SK-N-SH (cell line): Measurements from ENCODE around the gene TIAM1. TPM values are rescaled to one million over a fixed set of nuclear protein-coding genes. Genes with fewer than 3 reads are reported as not detected.
A peak's percentile ranks its signal among the peaks of the same experiment; 100 is the strongest.

ENCODE experiments used
- CTCF ChIA-PET: fragments of 300-600, 350-600 bp; formaldehyde crosslinking; extraction: SDS; loops from one replicate; lab custom pipeline; 2021; lab: Yijun Ruan, JAX
- POLR2A ChIA-PET: fragments of 350-600 bp; sonication (Branson Sonifier 250); formaldehyde crosslinking; extraction: SDS; loops from one replicate; lab custom pipeline; 2020; ENCODE audit warnings: antibody characterized with exemption, inconsistent platforms; lab: Yijun Ruan, JAX
- DNase-seq: peaks from one replicate; pipeline ENCODE4 v3.0.0; 2012
- H2AFZ ChIP-seq: fragments of 200-600 bp; sonication (generic); 2 replicates; pipeline ENCODE4 v1.8.1; 2016; ENCODE audit warnings: antibody characterized with exemption, mild to moderate bottlenecking, low read depth
- H3F3A ChIP-seq: fragments of 200-600 bp; sonication (generic); replicated peaks from 2 replicates; pipeline ENCODE3; 2016; ENCODE audit warnings: antibody characterized with exemption, mild to moderate bottlenecking; ENCODE audit not compliant: insufficient read depth
- H3K27ac ChIP-seq, 2 experiments: fragments of 200-500 bp in 1 of 2; fragments of 200-600 bp in 1 of 2; sonication (Bioruptor generic) in 1 of 2; sonication (generic), shearing (Covaris generic) in 1 of 2; 2 replicates each; pipeline versions ENCODE4 v1.5.1 to v1.6.1; 2014 to 2016; ENCODE audit warnings: low read depth in 2 of 2, inconsistent platforms in 1 of 2, low read length in 1 of 2, mild to moderate bottlenecking in 1 of 2, mixed read lengths in 1 of 2
- H3K27me3 ChIP-seq: fragments of 200-600 bp; sonication (generic), shearing (Covaris generic); 2 replicates; pipeline ENCODE4 v1.6.1; 2016; ENCODE audit warnings: mixed run types; ENCODE audit not compliant: insufficient read depth
- H3K36me3 ChIP-seq, 2 experiments: fragments of 200-500 bp in 1 of 2; fragments of 200-600 bp in 1 of 2; sonication (Bioruptor generic) in 1 of 2; sonication (generic) in 1 of 2; replicated peaks in 1 of 2; 2 replicates each; pipeline versions ENCODE3 to v1.5.1; 2014 to 2016; ENCODE audit warnings: low read length in 1 of 2, mild to moderate bottlenecking in 1 of 2; ENCODE audit not compliant: insufficient read depth in 2 of 2, control insufficient read depth in 1 of 2
- H3K4me1 ChIP-seq, 2 experiments: fragments of 200-500 bp in 1 of 2; fragments of 200-600 bp in 1 of 2; sonication (Bioruptor generic) in 1 of 2; sonication (generic), shearing (Covaris generic) in 1 of 2; 2 replicates each; pipeline versions ENCODE4 v1.5.1 to v1.6.1; 2014 to 2016; ENCODE audit warnings: low read depth in 1 of 2, low read length in 1 of 2, mixed run types in 1 of 2; ENCODE audit not compliant: insufficient read depth in 2 of 2, control insufficient read depth in 1 of 2
- H3K4me2 ChIP-seq: fragments of 200-600 bp; sonication (generic), shearing (Covaris generic); 2 replicates; pipeline ENCODE4 v1.6.1; 2017; ENCODE audit warnings: mixed run types
- H3K4me3 ChIP-seq, 2 experiments: fragments of 200-500 bp in 1 of 2; fragments of 200-600 bp in 1 of 2; sonication (Bioruptor generic) in 1 of 2; sonication (generic), shearing (Covaris generic) in 1 of 2; 2 replicates each; pipeline versions ENCODE4 v1.5.1 to v1.8.1; 2014 to 2016; ENCODE audit warnings: low read depth in 2 of 2, inconsistent platforms in 1 of 2, low read length in 1 of 2, mild to moderate bottlenecking in 1 of 2, mixed read lengths in 1 of 2, moderate library complexity in 1 of 2
- H3K79me2 ChIP-seq: fragments of 200-600 bp; sonication (generic); 2 replicates; pipeline ENCODE4 v1.8.1; 2017; ENCODE audit warnings: mild to moderate bottlenecking; ENCODE audit not compliant: insufficient read depth
- H3K9ac ChIP-seq: fragments of 200-600 bp; sonication (generic); 2 replicates; pipeline ENCODE4 v1.6.1; 2017; ENCODE audit warnings: mixed run types
- H3K9me2 ChIP-seq: fragments of 200-600 bp; sonication (generic); 2 replicates; pipeline ENCODE4 v1.6.1; 2017; ENCODE audit warnings: mixed run types
- H3K9me3 ChIP-seq: fragments of 200-600 bp; sonication (generic); 2 replicates; pipeline ENCODE4 v1.6.1; 2017; ENCODE audit warnings: mixed run types, mild to moderate bottlenecking, moderate library complexity
- H4K20me1 ChIP-seq: fragments of 200-600 bp; sonication (generic); 2 replicates; pipeline ENCODE4 v1.6.1; 2017; ENCODE audit warnings: mild to moderate bottlenecking, mixed run types; ENCODE audit not compliant: insufficient read depth
- CHD2 ChIP-seq: fragments of 150-350 bp; IDR thresholded peaks from 2 replicates; pipeline ENCODE4 v1.6.1; 2018; ENCODE audit warnings: low read length; ENCODE audit not compliant: partially characterized antibody
- EP300 ChIP-seq, 2 experiments: IDR thresholded peaks; 2 replicates each; pipeline versions ENCODE4 v1.4.0 to v1.6.1; 2012; ENCODE audit warnings: borderline replicate concordance in 1 of 2, low read depth in 1 of 2, low read length in 1 of 2
- GABPA ChIP-seq: IDR thresholded peaks from 2 replicates; pipeline ENCODE4 v1.4.0; 2012; ENCODE audit warnings: low read depth, mild to moderate bottlenecking
- GATA2 ChIP-seq: sonication (generic); formaldehyde crosslinking; IDR thresholded peaks from 2 replicates; pipeline ENCODE4 v1.5.0; 2020; ENCODE audit warnings: mild to moderate bottlenecking, missing genetic modification reagents
- JUND ChIP-seq: IDR thresholded peaks from 2 replicates; pipeline ENCODE4 v1.4.0; 2012
- NRF1 ChIP-seq: IDR thresholded peaks from 2 replicates; pipeline ENCODE4 v1.6.1; 2012; ENCODE audit warnings: low read depth, mild to moderate bottlenecking, low read length
- POLR2AphosphoS5 ChIP-seq: IDR thresholded peaks from 2 replicates; pipeline ENCODE4 v1.6.1; 2012; ENCODE audit warnings: low read depth, low read length
- RAD21 ChIP-seq: IDR thresholded peaks from 2 replicates; pipeline ENCODE4 v1.6.1; 2012; ENCODE audit warnings: mild to moderate bottlenecking, low read length
- RFX5 ChIP-seq: IDR thresholded peaks from 2 replicates; pipeline ENCODE4 v1.6.1; 2012; ENCODE audit warnings: mild to moderate bottlenecking, improper control_type of control experiment, low read length
- SIN3A ChIP-seq: IDR thresholded peaks from 2 replicates; pipeline ENCODE4 v1.6.1; 2012; ENCODE audit warnings: low read depth, mild to moderate bottlenecking, low read length, moderate library complexity, borderline replicate concordance
- SMC3 ChIP-seq: IDR thresholded peaks from 2 replicates; pipeline ENCODE4 v1.6.1; 2012; ENCODE audit warnings: low read depth, low read length, improper control_type of control experiment
- TCF12 ChIP-seq: IDR thresholded peaks from 2 replicates; pipeline ENCODE4 v1.4.0; 2012
- TEAD4 ChIP-seq: IDR thresholded peaks from 2 replicates; pipeline ENCODE4 v1.4.0; 2012; ENCODE audit warnings: mild to moderate bottlenecking, borderline replicate concordance; ENCODE audit not compliant: insufficient read depth
- WGBS: methylation state at CpG from one replicate; pipeline ENCODE4 v1.1.6; 2017; ENCODE audit warnings: low lambda C conversion rate; 5-methylcytosine and 5-hydroxymethylcytosine counted together
- polyA plus RNA-seq, 3 experiments: library from polyadenylated mRNA; depleted of rRNA; stranded (reverse); fragments of >200 nt; gene quantifications; 2 replicates each; pipeline ENCODE4 v1.2.3, GENCODE V29; 2012
- TF ChIP-seq, protein P1 (sequence below): IDR thresholded peaks from 2 replicates; pipeline ENCODE4; 2012
- TF ChIP-seq, protein P2 (sequence below): fragments of 200-600 bp; sonication (generic); IDR thresholded peaks from 2 replicates; pipeline ENCODE4 v1.6.1; 2017; ENCODE audit warnings: antibody characterized with exemption, mild to moderate bottlenecking, moderate library complexity

The TIAM1 gene
- polyA plus RNA-seq, 1 of the 3 experiments (the other 2 are of a cell fraction), result 1.7 TPM

DNA sequence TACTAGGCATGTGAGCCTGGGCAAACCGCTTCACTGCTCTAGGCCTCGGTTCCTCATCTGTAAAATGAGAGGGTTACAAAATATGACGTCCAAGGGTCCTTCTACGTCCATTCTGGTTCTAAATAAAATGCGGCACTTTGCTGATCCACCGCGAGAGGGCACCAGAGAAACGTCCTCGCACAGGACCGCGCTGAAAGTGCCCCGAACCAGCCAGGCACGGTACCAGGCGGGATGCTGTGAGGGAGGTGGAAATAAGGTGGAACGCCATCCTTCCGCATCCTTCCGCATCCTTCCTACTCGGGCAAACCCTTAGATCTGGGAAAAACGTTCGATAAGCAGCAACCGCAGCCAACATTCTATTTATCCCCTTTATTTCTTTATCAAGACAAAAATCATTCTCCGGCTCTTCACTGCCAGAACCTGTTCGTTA, 245.5 kb downstream of the TIAM1 start:
- DNase-seq, result peak; percentile 75
- H3K9ac ChIP-seq, result no peak overlapping the region
- H3K4me2 ChIP-seq, result no peak overlapping the region
- no peaks in the 10 kb centered on the region for H3K9me3 ChIP-seq
- CTCF ChIA-PET, result interaction anchor here (0.8 to 9.9 kb wide), 22 partner anchors 11 to 514 kb away, joined by 3 to 139 read pairs (median 5); no protein-coding TSS in a partner anchor
- H3F3A ChIP-seq, result no peaks in the 10 kb centered on the region
- H3K36me3 ChIP-seq, result no peaks in the 10 kb centered on the region
- POLR2A ChIA-PET, result no interaction called here
- no peaks in the 10 kb centered on the region for H3K9me2 ChIP-seq
- no peaks in the 10 kb centered on the region for H3K79me2 ChIP-seq
- no peak overlapping the region; a peak in 1 of 4 replicates for H3K4me3 ChIP-seq
- TF ChIP-seq RAD21, result peak; percentile 90
- TF ChIP-seq, protein P1, sequence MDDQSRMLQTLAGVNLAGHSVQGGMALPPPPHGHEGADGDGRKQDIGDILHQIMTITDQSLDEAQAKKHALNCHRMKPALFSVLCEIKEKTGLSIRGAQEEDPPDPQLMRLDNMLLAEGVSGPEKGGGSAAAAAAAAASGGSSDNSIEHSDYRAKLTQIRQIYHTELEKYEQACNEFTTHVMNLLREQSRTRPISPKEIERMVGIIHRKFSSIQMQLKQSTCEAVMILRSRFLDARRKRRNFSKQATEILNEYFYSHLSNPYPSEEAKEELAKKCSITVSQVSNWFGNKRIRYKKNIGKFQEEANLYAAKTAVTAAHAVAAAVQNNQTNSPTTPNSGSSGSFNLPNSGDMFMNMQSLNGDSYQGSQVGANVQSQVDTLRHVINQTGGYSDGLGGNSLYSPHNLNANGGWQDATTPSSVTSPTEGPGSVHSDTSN, result no peak
- TF ChIP-seq GATA2, result 0 out of 2 replicates have a peak, but pooled peaks have one; percentile 38
- TF ChIP-seq, protein P2, sequence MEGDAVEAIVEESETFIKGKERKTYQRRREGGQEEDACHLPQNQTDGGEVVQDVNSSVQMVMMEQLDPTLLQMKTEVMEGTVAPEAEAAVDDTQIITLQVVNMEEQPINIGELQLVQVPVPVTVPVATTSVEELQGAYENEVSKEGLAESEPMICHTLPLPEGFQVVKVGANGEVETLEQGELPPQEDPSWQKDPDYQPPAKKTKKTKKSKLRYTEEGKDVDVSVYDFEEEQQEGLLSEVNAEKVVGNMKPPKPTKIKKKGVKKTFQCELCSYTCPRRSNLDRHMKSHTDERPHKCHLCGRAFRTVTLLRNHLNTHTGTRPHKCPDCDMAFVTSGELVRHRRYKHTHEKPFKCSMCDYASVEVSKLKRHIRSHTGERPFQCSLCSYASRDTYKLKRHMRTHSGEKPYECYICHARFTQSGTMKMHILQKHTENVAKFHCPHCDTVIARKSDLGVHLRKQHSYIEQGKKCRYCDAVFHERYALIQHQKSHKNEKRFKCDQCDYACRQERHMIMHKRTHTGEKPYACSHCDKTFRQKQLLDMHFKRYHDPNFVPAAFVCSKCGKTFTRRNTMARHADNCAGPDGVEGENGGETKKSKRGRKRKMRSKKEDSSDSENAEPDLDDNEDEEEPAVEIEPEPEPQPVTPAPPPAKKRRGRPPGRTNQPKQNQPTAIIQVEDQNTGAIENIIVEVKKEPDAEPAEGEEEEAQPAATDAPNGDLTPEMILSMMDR, result peak; percentile 92
- TF ChIP-seq SMC3, result peak; percentile 87
- 13% methylated on average over 23 of the region's 23 CpGs for WGBS
- no peak overlapping the region for H3K27ac ChIP-seq
- no peaks in the 10 kb centered on the region for H4K20me1 ChIP-seq
- H3K27me3 ChIP-seq, result no peaks in the 10 kb centered on the region; the same call in 1 of the 2 replicates
- H3K4me1 ChIP-seq, result peaks cover 0 to 2% of the 10 kb centered on the region in 2 experiments; a peak in 1 of 4 replicates
- no peak overlapping the region for H2AFZ ChIP-seq

DNA sequence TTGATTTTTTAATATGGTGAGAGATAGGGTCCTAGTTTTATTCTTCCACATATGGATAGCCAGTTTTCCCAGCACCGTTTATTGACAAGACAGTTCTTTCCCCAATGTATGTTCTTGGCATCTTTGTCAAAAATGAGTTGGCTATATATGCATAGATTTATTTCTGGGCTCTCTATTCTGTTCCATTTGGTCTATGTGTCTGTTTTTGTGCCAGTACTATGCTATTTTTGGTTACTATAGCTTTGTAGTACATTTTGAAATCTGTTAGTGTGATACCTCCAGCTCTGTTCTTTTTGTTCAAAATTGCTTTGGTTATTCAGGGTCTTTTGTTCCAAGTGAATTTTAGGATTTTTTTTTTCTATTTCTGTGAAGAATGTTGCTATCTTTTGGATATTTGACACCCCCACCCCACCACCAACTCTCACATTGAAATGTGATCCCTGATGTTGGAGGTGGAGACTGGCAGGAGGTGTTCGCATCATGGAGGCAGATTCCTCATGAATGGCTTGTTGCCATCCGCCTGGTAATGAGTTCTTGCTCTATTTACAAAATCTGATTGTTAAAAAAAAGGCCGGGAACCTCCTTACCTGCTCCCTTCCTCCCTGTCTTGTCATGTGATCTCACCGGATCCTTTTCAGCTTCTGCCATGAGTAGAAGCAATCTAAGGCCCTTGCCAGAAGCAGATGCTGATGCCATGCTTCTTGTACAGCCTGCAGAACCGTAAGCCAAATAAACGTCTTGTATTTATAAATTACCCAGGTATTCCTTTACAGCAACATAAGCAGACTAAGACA, 251.0 kb downstream of the TIAM1 start:
- POLR2A ChIA-PET, result no interaction called here
- Histone ChIP-seq H3K27me3 (no peaks in the 10 kb centered on the region; the same call in 1 of the 2 replicates), H3F3A (no peaks in the 10 kb centered on the region), H2AFZ (no peak overlapping the region), H3K9ac (no peak overlapping the region), H3K9me3 (no peaks in the 10 kb centered on the region), H3K4me2 (no peak overlapping the region), H3K79me2 (no peaks in the 10 kb centered on the region), H3K27ac (no peak overlapping the region), H3K36me3 (no peaks in the 10 kb centered on the region), H3K4me1 (no peaks in the 10 kb centered on the region)
- DNase-seq, result no peak
- WGBS, result 39% methylated on average over 7 of the region's 7 CpGs
- TF ChIP-seq NRF1, result no peak
- no peak for TF ChIP-seq TEAD4
- TF ChIP-seq GABPA, result no peak
- no peak for TF ChIP-seq CHD2
- no peak for TF ChIP-seq SIN3A
- TF ChIP-seq SMC3, result no peak
- TF ChIP-seq RFX5, result no peak
- no peak for TF ChIP-seq EP300 (IDR thresholded peaks at IDR 0.05; ENCODE audit: borderline replicate concordance in 1 of 2, low read depth in 1 of 2, low read length in 1 of 2)
- no peak for TF ChIP-seq TCF12
- TF ChIP-seq JUND, result no peak
- TF ChIP-seq POLR2AphosphoS5, result no peak
- TF ChIP-seq, all 33 proteins: peak for 0
- no peaks in the 10 kb centered on the region for H3K9me2 ChIP-seq
- H3K4me3 ChIP-seq, result no peak overlapping the region
- no peaks in the 10 kb centered on the region for H4K20me1 ChIP-seq
- CTCF ChIA-PET, result interaction anchor here (1.6 kb wide), 1 partner anchor 88 kb away, joined by 4 read pairs; no protein-coding TSS in a partner anchor
